NCI-H2171 treated with DMSO at 0.1 percent for 48 hours (cell line): ENCODE results near the gene PPY.
"Not testable (repeated sequence)": the region's sequence is repeated elsewhere in the genome, so short reads cannot be mapped to it uniquely, and the experiment has no call there.

Source experiments
- DNase-seq: peaks from one replicate; lab custom pipeline; 2025; lab: John Stamatoyannopoulos, UW

PPY gene

DNA sequence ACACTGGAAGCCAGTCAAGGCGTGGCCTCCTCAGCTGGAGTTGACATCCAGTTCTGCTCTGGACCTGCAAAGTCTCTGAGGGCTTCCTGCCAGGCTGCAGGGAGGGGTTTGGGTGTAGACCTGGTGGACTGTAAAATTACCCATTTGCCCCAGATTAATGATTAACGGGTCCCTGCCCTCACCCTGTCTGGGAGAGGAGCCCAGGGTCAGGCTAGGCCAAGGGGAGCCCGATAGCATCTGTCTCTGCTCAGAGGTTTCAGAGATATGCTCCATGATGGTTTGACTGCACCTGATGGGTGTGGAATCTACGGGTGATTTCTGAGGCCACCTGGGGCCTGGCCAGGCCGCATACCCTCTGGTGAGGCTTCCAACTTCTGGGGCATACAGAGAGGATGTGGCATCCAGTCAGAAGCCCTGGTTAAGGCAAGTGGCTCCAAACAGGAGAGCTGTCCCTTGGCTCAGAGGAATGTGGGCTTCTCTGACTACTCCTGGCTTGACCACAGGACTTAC is 11.2 kb downstream of the PPY start:
- DNase-seq = no peak

DNA sequence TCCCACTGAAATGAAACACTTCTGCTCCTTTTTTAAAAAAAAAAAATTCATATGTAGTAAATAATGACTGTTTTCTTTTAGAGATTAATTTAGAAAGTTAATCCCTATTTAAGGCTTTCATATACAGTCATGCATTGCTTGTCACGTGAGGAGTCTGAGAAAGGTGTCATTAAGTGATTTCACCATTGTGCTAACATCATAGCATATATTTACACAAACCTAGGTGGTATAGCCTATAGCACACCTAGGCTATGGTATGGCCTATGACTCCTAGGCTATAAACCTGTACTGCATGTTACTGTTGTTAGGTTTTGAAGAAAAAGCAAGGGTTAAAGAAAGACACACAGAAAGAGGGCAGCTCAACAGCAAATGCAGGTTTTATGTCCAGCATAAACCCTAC is 13.7 kb downstream of the PPY start:
- no peak for DNase-seq

DNA sequence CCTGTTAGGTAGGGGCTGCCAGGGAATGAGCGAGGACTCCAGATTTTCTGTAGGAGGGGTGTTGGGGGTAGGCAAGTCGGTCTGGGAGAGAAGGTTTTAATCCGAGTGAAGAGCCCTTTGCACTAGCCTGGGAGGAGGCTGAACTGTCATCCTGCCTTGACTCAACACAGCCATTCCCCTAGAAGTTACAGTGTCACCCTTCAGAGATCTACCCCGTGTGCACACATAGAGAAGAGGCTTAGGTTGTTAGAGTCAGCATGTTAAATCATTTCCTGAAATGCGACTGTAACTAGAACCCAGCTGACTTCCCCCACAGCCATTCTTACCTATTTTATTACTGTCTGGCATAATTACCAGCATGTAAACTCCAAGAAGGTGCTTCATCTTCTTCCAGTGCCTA is 14.3 kb downstream of the PPY start:
- not testable (repeated sequence) for DNase-seq

DNA sequence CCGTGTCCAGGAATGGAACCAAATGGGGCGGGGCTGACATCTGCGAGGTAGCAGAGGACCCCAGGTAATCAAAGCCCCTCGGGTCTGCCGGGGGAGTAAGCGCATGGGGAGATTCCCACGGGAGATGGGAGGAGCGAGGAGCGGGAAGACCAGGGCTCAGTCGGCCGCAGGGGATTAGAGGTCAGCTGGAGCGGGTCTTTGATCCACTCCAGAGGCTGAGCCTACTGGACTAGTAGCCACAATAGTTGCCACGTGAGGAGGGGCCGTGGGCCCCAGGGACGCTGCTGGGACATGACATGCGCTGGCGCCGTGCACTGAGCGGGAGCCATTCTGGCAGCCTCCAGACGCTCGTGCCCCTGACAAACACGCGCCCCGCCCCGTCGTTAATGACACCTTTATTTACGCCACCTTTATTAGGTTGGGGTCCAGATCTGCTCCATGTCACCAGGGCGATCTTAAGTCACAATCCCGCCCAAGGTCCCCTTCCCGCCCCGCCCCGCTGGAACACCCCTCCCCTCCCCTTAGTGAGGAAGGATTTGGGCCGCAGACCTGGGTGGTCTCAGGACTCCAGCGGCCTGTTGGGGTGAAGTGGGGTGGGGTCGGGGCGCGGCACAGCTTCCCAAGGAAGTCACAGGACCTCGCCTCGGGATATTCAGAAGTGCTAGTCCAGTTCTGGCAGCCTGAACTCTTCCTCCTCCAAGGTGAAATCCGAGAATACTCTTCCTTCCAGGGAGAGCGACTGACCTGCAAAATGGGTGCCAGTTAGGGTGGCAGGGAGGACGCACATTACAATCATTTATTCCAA is 15.0 kb downstream of the PPY start:
- peak; percentile 59 for DNase-seq

DNA sequence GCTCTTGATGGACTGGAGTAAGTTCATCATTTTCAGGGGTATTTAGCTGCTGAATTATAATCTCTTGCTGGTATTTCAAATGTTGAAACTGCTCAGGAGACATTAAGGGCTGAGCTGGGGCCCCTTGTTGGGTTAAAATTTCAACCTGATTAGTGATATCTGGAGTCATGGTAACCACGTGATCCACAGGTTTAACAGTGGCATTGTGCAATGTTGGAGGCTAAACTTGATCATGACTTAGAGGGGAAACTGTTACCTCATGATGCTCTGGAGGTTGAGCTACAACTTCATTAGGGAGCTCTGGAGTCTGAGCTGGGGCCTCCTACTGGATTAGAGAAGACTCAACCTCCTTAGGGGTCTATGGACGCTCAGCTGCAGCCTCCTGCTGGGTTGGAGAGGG is 17.7 kb downstream of the PPY start:
- DNase-seq = no peak

DNA sequence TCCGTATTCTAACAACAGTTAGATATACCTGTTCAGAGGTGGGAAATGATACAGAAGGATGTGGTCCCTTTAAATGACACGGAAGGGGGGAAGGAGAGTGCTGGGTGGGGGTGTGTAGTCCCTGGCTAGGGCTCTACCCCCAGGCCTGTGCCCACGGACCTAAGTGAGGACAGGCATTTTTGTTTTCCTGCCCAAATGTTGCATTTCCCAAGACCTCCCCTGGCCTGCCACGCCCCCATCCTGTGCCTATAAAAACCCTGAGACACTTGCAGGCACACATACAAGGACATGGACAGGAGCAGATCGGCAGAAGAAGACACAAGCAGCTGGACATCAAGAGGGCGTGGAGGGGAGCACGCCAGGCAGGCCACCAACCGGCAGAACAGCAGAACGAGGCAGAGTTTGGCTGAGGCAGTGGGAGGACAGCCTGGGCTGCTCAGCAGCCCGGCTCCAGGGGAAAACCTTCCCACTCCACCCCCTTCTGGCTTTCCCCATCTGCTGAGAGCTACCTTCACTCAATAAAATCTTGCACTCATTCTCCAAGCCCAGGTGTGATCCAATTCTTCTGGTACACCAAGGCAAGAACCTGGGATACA is 21.7 kb downstream of the PPY start:
- no peak for DNase-seq

DNA sequence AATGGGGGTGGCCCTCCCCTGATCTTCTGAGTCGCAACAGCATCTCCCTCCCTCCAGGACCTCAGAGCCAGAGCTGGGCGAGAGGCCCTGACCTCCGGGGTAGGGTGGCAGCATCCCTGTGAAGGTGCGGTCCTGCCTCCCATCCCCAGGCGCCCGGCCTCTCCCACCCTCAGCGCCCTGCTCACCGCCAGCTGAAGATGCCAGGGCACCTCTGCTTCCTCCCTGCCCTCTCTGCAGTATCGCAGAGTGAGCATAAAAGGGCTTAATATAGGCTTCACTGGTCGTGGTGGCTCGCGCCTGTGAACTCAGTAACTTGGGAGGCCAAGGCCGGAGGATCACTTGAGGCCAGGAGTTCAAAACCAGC is 24.3 kb downstream of the PPY start:
- DNase-seq = no peak

DNA sequence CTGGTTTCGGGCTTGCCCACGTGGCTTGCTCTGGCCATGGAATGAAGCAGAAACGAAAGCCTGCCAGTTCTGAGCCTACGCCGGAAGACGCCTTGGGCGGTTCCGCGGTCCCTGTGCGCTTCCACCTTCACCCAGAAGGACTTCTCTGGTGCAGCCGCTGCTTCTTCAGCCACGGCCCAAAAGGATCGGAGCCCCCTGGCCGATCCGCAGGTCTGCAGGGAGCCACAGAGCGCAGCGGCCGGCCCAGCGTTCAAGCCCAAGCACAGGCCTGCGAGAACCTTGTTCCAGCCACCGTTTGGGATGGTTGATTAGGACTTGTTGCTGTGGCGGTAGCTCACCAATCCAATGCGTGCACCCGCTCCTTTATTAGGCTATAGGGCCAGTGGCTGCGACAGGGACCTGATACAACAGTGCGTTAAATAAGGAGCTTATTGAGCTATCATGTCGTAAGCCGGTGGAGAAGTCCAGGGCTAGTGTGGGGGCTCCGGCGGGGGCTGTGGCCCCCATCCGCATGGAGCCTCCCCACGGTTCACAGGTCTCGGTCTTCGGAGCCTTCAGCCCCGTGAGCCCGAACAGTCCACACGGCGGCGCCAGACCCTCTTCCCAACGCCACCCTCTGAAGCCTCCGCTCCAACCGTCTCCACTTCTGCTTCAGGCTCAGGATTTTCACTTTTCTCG is 24.8 kb downstream of the PPY start:
- DNase-seq = no peak

DNA sequence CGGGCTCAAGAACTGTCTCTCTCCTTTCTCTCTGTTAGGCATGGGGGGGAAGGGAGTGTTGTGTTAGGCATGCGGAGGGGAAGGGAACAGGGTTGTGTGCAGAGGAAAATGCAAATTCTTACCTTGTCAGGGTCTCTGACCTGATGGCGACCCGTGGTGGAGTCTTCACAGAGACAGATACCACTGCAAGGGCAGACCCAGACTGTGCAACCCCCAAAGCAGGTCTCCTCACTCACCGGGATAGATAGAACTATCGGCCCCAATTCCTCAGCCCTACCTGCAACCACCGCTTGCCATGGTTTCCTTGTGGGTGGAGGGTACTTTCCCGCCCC is 25.3 kb downstream of the PPY start:
- no peak for DNase-seq

DNA sequence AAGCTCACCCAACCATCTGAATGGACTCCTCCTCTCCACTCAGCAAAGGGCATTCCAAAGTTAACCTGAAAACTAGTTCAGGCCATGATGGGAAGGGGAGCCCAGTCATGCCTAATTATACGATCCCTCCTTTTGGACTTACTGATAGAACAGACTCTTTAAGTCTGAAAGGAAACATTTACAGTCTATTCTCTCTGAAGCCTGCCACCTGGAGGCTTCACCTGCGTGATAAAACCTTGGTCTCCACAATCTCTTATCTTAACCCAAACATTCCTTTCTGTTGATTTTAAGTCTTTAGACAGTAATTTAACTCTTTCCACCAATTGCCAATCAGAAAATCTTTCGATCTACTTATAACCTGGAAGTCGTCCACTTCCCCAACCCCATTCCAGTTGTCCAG is 25.9 kb downstream of the PPY start:
- no peak for DNase-seq

DNA sequence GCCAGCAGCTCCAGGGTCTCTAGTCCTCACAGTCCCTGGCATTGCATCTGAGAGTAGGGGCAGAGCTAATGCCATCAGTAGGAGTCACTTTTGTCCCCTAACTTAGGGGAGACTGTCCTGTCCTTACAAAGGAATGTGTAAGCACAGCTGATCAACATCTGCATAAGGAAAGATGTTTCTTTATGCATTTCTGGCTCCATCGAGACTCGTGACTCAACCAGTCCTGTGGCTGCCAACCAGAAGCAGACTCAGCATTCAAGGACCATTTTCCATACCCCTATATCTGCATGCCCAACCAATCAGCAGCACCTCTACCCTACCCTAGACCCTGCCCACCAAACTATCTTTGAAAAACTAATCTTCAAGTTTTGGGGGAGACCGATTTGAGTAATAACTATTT is 26.7 kb downstream of the PPY start:
- DNase-seq = no peak

DNA sequence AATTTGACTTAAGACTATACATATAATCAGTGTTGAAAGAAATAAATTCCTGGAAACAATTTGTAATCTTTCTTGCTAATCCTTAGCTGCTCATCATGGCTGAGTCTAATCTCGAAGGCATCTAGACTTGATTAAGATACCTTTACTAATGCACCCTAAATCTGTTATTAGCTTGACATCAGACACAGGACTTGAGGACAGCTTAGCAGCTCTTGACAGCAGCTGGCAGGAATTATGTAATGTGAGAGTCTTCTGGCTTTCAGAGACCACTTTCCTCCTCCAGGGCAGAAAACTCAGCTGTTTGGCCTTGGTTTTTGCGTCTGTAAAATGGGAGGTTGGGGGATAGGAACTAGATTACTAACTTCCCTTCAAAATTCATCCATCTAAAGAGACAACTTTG is 27.8 kb downstream of the PPY start:
- peak; percentile 13 for DNase-seq

DNA sequence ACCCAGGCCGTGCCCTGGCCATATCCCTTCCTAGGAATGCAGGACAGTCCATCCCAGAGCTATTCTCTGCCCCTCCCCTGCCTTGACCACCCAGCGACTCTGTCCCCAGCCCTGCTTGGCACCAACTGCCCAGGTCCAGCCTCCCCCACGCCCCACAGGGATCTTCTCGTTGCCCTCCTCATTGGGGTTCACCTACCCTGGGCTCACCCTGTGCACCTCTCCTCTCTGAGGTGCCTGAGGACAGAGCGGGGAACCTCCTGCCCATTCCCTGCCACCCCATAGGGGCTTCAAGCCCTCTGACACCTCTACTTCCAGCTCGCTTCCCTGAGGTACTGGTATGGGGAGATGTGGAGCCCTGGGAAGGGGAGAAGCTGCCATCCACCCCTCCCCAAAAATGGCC is 28.7 kb downstream of the PPY start:
- no peak for DNase-seq

DNA sequence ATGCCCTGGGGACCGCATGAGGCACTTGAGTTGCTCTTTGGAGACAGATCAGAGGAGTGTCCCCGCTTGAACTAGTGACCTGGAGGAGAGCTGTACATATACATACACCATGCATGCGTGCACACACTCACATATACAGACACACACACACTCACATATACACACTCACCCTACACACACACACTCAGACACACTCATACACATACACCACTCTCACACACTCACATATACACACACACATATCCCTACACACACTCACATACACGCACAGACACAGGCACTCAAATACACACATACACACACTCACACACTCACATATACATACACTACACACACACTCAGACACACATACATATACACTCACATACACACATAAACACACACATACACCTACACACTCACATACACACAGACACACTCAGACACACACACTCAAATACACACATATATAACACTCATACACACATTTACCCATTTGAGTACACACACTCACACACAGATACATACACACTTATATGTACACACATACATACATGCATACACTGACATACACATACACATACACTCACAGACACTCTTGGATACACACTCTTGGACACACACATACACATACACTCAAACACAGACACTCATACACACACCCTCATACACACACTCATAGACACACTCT is 29.5 kb downstream of the PPY start:
- no peak for DNase-seq

DNA sequence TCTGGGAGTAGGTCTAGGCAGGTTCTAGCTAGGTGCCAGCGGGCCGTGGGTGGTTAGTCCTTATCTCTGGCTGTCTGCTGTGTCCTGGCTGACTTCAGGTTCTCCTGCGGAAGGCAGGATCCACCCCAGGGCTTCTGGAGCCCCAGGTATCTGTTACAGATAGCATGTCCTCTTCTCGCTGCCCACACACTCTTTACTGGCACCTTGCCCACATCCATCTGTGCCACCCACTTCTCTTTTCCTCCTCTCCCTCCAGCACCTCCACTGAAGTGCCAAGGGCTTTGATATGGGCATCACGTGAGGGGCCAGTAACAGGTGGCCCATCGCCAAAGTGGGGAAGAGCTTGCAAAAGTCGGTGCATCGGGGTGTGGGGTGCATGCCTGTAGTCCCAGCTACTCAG is 30.4 kb downstream of the PPY start:
- no peak for DNase-seq

DNA sequence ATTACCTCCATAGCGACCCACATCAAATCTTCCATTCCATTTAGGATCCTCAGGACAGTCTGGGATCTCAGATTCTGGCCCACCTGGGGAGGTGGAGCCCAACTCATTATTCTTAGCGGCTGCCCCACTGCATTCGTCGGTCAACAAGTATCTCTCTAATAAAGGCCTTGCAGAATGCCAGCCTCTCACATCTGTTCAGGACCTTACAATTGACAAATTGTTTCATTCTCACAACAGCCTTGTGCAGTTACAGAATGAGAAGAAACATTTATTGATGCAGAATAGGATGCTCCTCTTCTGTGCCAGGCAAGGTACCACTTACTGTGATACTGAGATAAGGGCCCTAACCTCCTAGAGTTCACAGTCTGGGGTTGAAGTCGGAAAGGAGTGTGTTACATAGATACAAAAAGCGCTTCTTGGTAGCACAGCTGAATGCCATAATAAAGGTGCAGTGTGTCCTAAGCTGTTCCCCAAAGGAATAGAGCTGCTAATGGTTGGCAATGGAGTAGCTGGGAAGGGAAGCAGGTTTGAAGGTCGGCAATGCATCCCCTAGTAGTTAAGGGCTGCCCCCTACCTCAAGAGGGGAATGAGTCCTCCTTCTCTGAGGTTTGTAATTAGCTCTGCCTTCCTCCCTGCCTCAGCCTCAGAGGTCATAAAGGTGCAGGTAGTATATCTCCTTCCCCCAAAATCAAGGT is 32.6 kb downstream of the PPY start:
- no peak for DNase-seq

DNA sequence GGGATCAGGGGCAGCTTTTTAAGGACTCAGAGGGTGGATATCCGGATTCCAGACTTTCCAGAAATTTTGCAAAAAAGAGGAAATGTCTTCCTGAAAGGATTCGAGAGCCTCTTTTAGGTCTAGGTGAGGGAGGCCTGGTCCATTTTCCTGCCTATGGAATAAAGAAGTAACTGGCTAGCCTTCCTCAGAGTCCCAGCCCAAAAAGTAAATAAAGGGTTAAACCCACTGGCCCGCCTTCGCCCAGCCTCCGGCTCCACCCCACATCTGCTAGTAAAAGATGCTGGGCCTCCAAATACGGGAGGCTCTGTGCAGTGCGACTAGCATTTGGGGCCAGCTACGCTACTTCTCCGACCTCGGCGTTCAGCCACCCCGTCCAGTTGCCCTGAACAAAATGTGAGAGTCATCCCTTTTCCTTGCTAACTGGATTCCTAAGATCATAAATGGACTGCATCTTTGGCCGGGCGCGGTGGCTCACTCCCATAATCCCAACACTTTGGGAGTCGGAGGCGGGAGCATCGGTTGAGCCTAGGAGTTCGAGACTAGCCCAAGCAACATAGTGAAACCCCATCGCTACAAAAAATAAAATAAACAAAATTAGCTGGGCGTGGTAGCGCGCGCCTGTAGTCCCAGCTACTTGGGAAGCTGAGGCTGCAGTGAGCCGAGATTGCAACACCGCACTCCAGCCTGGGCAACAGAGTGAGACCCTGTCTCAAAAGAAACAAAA is 34.1 kb downstream of the PPY start:
- peak; percentile 73 for DNase-seq

DNA sequence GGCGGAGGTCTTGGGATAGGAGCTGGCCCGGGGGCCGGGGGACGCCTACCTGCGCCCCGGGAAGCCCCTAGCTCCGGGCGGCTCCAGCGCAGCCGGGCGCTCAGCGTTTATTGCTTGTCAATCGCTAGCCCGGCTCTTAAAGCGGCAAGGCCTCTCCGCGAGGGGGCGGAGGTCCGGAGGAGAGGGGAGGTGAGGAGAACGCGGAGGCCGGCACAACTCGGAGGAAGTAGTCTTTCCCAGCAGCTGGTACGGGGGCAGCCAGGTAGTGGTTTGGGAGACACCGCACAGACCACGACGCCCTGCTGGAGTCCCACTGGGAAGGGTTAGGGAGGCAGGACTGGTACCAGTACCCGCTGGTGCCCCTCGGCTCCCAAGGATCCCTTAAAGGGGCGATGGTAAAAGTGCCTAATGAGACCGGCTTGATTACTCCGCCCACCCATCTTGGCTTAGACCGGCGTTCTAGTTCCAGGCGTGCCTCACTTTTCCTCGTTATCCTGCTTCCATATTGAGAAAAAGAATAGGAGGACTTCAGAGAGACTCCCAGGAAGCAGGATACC is 34.8 kb downstream of the PPY start, which contains the start of gene MPP2:
Gene MPP2, minus strand, starts transcription at position 112 of the 557 bp plus-strand sequence. CDS start 3,076 bp downstream, outside the sequence.
- peak; percentile 87 for DNase-seq

DNA sequence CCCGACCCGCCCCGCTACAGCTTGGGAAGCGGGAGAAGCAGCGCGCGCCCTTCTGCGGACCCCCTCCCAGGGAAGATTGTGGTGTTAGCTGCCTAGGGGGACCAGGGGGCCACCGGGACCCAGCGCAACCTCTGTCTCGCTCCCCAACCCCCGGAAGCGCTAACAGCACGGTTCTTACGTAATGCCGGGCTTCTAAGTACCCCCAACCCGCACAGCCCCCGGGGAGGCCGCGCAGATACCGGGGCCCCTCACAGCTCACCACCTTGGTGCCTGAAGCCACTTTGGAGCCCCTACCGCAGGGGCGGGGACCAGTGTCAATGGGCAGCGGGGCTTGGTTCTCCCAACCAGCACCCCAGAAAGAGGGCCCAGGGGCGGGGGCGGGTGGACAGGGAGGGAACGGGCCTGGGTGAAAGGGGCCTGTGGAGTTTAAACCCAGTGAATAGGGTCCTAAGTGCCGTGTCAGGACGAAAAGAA is 35.3 kb downstream of the PPY start:
- DNase-seq = no peak

DNA sequence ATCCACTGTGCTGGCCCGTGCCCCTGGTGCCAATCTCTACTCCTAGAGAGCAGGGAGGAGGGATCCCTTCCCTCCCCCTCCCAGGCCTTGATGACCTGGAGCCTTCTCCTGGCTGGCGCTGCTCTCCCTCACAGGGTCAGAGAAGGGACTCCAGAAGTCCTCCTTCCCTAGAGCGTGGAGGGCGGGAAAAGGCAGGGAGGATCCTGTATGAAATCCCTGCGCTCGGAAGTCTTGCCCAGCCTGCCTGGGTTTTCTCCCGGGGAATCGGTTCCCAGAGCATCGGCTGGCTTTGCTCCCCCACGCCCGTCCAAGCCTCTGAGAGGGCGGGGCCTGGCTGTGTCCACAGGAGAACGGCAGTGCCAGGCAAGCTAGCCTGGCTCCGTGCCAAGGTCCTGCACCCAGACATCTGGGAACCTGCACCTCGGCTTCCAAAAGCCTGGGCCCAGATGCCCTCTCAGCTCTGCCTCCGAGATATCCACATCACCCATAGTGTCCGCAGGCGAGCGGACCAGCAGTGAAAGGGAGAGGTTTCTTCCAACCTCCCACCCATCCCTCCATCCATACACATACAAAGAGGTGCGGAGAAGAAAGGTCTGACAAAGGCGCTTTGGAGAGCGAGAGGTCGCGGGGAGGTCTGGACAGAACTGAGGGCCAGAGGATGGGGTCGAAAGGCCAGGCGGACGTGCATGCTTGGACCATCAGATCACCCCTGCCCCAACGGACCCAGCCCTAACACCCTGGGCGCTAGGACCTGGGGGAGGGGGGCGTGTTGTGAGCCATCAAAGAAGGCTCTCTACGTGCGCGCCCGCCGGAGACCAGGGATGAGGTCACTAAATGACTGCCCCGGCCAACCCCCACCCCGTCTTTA is 36.1 kb downstream of the PPY start:
- peak; percentile 44 for DNase-seq
